ENCODE results near the gene MAF. TPM values are rescaled to one million over a fixed set of nuclear protein-coding genes. Genes with fewer than 3 reads are reported as not detected.

MAF gene
- total RNA-seq, 2 donors from 2014 or later, result 12.3 to 21.1 TPM

DNA sequence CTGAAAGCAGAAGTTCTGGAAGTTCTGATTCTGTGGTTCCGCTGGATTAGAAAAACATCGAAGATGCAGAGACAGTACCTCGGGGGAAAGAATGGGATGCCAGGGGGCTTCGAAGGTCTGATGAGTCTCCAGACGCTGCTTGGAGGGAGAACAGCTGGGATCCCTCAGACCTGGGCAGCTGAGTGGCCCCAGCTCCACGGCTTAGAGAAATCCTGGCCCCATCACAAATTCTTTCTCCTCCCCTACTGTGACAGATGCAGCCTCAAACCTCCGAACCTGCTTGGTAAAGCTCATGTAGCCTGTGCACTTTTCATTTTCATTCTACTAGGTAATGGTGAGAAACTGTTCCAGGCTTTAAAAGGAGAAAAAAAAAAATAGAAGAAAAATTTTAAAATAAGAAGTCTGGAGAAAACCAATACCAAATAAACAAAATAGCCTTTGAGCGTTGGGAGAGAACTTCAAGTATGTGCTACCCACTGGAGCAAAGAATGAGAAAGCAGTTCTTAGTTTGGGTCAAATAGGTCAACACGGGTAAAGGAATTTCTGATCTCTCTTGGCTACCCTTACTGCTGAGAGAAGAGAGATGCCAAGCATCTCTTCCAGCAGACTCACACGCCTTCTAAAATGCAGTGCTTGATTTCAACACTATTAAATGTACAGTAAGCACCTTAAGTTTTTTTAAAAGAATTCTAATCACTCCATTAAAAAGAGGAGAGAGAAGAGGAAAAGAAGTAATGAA lies 19.9 kb downstream of the MAF start:
- intact Hi-C loops (cut with DNase I), result no loop called here
- Histone ChIP-seq H3K36me3 (no peaks in the 10 kb centered on the region), H3K27ac (no peak overlapping the region), H3K4me1 (no peaks in the 10 kb centered on the region), H3K9ac (ENCODE audit: low read depth in 2 of 2, low read length in 2 of 2) (no peak overlapping the region), H3K4me3 (no peak overlapping the region), H3K9me3 (no peaks in the 10 kb centered on the region), H3K27me3 (no peaks in the 10 kb centered on the region)
- DNase-seq, result no peak
- TF ChIP-seq, protein P1, sequence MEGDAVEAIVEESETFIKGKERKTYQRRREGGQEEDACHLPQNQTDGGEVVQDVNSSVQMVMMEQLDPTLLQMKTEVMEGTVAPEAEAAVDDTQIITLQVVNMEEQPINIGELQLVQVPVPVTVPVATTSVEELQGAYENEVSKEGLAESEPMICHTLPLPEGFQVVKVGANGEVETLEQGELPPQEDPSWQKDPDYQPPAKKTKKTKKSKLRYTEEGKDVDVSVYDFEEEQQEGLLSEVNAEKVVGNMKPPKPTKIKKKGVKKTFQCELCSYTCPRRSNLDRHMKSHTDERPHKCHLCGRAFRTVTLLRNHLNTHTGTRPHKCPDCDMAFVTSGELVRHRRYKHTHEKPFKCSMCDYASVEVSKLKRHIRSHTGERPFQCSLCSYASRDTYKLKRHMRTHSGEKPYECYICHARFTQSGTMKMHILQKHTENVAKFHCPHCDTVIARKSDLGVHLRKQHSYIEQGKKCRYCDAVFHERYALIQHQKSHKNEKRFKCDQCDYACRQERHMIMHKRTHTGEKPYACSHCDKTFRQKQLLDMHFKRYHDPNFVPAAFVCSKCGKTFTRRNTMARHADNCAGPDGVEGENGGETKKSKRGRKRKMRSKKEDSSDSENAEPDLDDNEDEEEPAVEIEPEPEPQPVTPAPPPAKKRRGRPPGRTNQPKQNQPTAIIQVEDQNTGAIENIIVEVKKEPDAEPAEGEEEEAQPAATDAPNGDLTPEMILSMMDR (IDR thresholded peaks at IDR 0.05), result no peak

DNA sequence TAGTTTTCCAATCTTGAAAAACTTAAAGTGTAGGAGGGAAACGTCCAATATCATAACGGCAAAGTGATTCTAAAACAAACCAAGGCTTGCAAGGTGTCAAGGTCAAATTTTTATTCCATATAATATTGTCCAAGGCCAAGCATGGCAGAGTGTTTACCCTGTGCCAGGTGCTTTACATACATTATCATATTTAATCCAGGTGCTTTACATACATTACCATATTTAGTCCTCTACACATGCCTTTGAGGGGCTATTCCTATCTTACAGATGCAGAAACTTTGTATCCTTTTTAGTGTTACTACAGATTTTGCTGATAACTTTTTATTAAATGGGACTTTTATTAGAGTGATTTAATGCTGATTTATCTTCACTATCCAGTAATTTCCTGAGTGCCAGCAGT lies 23.9 kb downstream of the MAF start:
- H3K27me3 ChIP-seq, result no peaks in the 10 kb centered on the region
- H3K9me3 ChIP-seq, result no peaks in the 10 kb centered on the region
- H3K27ac ChIP-seq, result no peak overlapping the region
- TF ChIP-seq, protein P1 (IDR thresholded peaks at IDR 0.05), result no peak
- no peak overlapping the region for H3K9ac ChIP-seq (ENCODE audit: low read depth in 2 of 2, low read length in 2 of 2)
- no peak overlapping the region for H3K4me3 ChIP-seq
- no peaks in the 10 kb centered on the region for H3K4me1 ChIP-seq
- DNase-seq, result no peak
- intact Hi-C loops (cut with DNase I), result loop anchor here (10.0 kb wide), 1 partner anchor 52 kb away; no protein-coding TSS in a partner anchor
- no peaks in the 10 kb centered on the region for H3K36me3 ChIP-seq

DNA sequence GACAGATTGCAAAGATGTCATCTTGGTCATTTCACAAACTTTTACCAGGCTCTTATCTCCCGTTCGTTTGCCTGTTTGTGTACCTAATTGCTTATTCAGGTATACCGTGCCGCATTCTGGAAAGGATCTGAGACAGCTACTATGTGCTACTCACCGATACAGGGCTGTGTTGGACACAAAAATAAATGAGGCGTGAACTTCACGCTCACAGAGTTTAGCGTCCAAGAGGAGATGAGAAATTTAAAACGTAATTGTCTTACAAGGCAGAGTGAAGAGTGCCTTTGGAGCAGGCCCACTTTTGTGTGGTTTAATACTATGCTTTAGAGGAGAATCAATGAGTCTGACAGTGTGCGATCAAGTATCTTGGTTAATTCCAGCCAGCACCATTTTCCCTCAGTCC lies 26.7 kb downstream of the MAF start:
- DNase-seq, result no peak
- H3K9me3 ChIP-seq, result no peaks in the 10 kb centered on the region
- H3K36me3 ChIP-seq, result no peaks in the 10 kb centered on the region
- no peaks in the 10 kb centered on the region for H3K4me1 ChIP-seq
- intact Hi-C loops (cut with DNase I), result loop anchor here (10.0 kb wide), 1 partner anchor 49 kb away; no protein-coding TSS in a partner anchor
- no peaks in the 10 kb centered on the region for H3K27me3 ChIP-seq
- TF ChIP-seq, protein P1 (IDR thresholded peaks at IDR 0.05), result no peak
- H3K4me3 ChIP-seq, result no peak overlapping the region
- no peak overlapping the region for H3K27ac ChIP-seq
- no peak overlapping the region for H3K9ac ChIP-seq (ENCODE audit: low read depth in 2 of 2, low read length in 2 of 2)

DNA sequence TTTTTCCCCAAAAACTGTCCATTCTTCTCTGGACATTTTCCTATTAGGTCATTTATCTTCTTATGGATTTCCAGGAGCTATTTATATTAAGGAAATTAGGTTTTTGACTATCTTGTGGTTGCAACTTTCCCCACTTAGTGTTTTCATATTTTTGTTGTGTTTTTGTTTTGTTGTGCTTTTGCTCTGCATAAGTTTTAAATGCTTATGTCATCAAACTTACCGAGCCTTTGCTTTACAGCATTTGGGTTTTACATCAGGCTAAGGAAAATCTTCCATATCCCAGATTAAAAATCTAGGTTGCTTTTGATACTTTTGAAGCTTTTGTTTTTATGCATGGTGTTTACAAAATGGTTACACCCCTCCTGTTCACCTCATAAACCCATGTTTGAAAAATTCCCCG lies 27.5 kb downstream of the MAF start:
- Histone ChIP-seq H3K9me3 (no peaks in the 10 kb centered on the region), H3K4me3 (no peak overlapping the region), H3K9ac (ENCODE audit: low read depth in 2 of 2, low read length in 2 of 2) (no peak overlapping the region), H3K27ac (no peak overlapping the region), H3K36me3 (no peaks in the 10 kb centered on the region), H3K27me3 (no peaks in the 10 kb centered on the region), H3K4me1 (no peaks in the 10 kb centered on the region)
- DNase-seq, result no peak
- TF ChIP-seq, protein P1 (IDR thresholded peaks at IDR 0.05), result no peak
- intact Hi-C loops (cut with DNase I), result loop anchor here (10.0 kb wide), 1 partner anchor 48 kb away; no protein-coding TSS in a partner anchor

DNA sequence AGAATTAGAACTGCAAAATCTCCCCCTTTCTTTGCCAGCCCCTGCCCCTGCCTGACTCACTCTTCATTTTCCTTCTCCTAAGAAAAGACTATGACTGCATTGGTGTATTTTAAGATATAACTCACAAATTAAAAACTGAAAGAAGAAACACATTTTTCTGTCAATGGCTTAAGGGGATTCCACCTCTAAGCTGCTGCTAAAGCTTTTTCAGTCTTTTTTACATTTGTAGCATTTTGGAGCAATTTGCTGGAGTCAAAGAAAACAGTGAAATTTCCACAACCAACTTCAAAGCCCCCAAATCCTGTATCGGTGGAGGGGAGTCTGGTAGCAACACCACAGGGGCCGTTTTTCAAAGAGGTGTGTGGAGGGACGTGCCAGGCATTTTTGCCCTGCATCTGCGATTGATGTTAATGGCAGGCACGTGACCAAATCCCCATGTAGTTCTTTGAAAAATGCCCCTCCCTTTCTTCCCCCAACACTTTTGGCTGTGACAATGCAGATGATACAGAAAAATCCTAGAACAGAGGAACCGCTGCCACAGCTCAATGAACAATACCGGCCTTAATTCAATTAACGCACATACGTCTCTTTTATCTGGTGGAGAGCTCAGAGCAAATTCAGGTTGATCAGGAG lies 28.5 kb downstream of the MAF start:
- TF ChIP-seq, protein P1 (IDR thresholded peaks at IDR 0.05), result no peak
- H3K27me3 ChIP-seq, result no peaks in the 10 kb centered on the region
- no peak overlapping the region for H3K4me3 ChIP-seq
- no peaks in the 10 kb centered on the region for H3K9me3 ChIP-seq
- intact Hi-C loops (cut with DNase I), result loop anchor here (10.0 kb wide), 1 partner anchor 47 kb away; no protein-coding TSS in a partner anchor
- H3K9ac ChIP-seq (ENCODE audit: low read depth in 2 of 2, low read length in 2 of 2), result no peak overlapping the region
- no peaks in the 10 kb centered on the region for H3K4me1 ChIP-seq
- no peak for DNase-seq
- no peaks in the 10 kb centered on the region for H3K36me3 ChIP-seq
- no peak overlapping the region for H3K27ac ChIP-seq
